Hepatocyte (in vitro differentiated cells): ENCODE results near the gene STXBP4. TPM values are rescaled to one million over a fixed set of nuclear protein-coding genes. Genes with fewer than 3 reads are reported as not detected.

Experiments used
- DNase-seq: peaks from one replicate; pipeline ENCODE4 v3.0.0-alpha.2; 2016; ENCODE audit warnings: low spot score
- H2AFZ ChIP-seq: fragments of 200-600 bp; sonication (generic); 2 replicates; pipeline ENCODE4 v1.6.0; 2016; ENCODE audit warnings: antibody characterized with exemption, mild to moderate bottlenecking
- H3K27ac ChIP-seq: fragments of 200-600 bp; sonication (generic); 2 replicates; pipeline ENCODE4 v1.5.1; 2016; ENCODE audit warnings: mild to moderate bottlenecking
- H3K27me3 ChIP-seq: fragments of 200-600 bp; sonication (generic); 2 replicates; pipeline ENCODE4 v1.6.1; 2016
- H3K36me3 ChIP-seq: fragments of 200-600 bp; sonication (generic); replicated peaks from 2 replicates; pipeline ENCODE4 v1.5.1; 2016; ENCODE audit warnings: low read depth; ENCODE audit not compliant: insufficient read depth
- H3K4me1 ChIP-seq: fragments of 200-600 bp; sonication (generic); 2 replicates; pipeline ENCODE4 v1.5.1; 2016; ENCODE audit warnings: mild to moderate bottlenecking, moderate library complexity; ENCODE audit not compliant: insufficient read depth
- H3K4me2 ChIP-seq: fragments of 200-600 bp; sonication (generic); 2 replicates; pipeline ENCODE4 v1.6.0; 2016
- H3K4me3 ChIP-seq: fragments of 200-600 bp; sonication (generic); 2 replicates; pipeline ENCODE4 v1.5.1; 2016; ENCODE audit warnings: mild to moderate bottlenecking
- H3K79me2 ChIP-seq: fragments of 200-600 bp; sonication (generic); 2 replicates; pipeline ENCODE4 v1.6.0; 2017; ENCODE audit warnings: mild to moderate bottlenecking
- H3K9me2 ChIP-seq: fragments of 200-600 bp; sonication (generic); replicated peaks from 2 replicates; pipeline ENCODE4 v1.6.0; 2017; ENCODE audit warnings: mild to moderate bottlenecking; ENCODE audit not compliant: insufficient read depth
- H3K9me3 ChIP-seq: fragments of 200-600 bp; sonication (generic); 2 replicates; pipeline ENCODE4 v1.5.1; 2016; ENCODE audit warnings: low read depth, mild to moderate bottlenecking
- H4K20me1 ChIP-seq: fragments of 200-600 bp; sonication (generic); 2 replicates; pipeline ENCODE4 v1.6.0; 2016; ENCODE audit warnings: mild to moderate bottlenecking; ENCODE audit not compliant: insufficient read depth, poor library complexity, severe bottlenecking
- EZH2 ChIP-seq: fragments of 200-600 bp; sonication (generic); IDR thresholded peaks from 2 replicates; pipeline ENCODE4 v1.6.1; 2016; ENCODE audit warnings: antibody characterized with exemption, mild to moderate bottlenecking, borderline replicate concordance
- EZH2phosphoT487 ChIP-seq: fragments of 200-600 bp; sonication (generic); IDR thresholded peaks from one replicate; pipeline ENCODE4 v1.6.1; 2018; ENCODE audit warnings: antibody characterized with exemption, mild to moderate bottlenecking, low read depth, moderate library complexity; ENCODE audit not compliant: unreplicated experiment, severe bottlenecking
- WGBS: methylation state at CpG from one replicate; pipeline ENCODE4 v1.1.6; 2016; ENCODE audit warnings: low lambda C conversion rate; ENCODE audit errors: missing lambda C conversion rate; 5-methylcytosine and 5-hydroxymethylcytosine counted together
- polyA plus RNA-seq: library from polyadenylated mRNA; unstranded; fragments of >200 nt; fragmentation: Nextera tagmentation; extraction: Ambion mirVana; gene quantifications from 2 replicates; pipeline ENCODE4 v1.2.1, GENCODE V29; 2016
- total RNA-seq: library from RNA; depleted of rRNA; stranded (reverse); fragments of >200 nt; gene quantifications from 2 replicates; pipeline ENCODE4 v1.2.3, GENCODE V29; 2014
- TF ChIP-seq, protein P1 (sequence below): fragments of 200-600 bp; sonication (generic); IDR thresholded peaks from 2 replicates; pipeline ENCODE4 v1.5.1; 2016; ENCODE audit warnings: antibody characterized with exemption, mild to moderate bottlenecking; ENCODE audit not compliant: poor library complexity

Gene STXBP4
- total and polyA plus RNA-seq, 2 experiments from 2014 or later = 9.0 to 50.1 TPM

DNA sequence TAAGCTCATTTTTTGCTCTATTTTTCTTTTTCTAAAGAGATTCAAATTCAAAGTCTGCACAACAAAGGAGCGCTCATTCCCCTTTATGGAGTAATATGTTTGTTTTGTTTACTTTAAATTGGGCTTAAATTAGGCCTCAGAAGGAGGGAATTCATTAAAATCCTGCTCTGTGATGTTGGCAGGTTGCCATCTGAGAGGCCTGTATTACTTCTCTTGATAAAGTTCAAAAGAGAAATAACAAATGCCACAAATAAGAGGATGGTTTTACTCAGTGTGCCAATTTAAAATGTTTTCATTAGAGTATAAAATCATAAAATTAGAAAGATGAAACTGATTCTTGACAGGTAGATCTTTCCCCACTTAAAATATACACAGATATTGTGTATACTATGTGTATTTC lies 241.7 kb downstream of the STXBP4 start:
- Histone ChIP-seq H3K9me2 (no peaks in the 10 kb centered on the region), H3K27me3 (no peaks in the 10 kb centered on the region), H3K36me3 (no peaks in the 10 kb centered on the region), H3K27ac (no peak overlapping the region), H4K20me1 (no peaks in the 10 kb centered on the region), H3K9me3 (no peaks in the 10 kb centered on the region), H3K79me2 (no peaks in the 10 kb centered on the region), H2AFZ (no peak overlapping the region), H3K4me1 (no peaks in the 10 kb centered on the region), H3K4me3 (no peak overlapping the region), H3K4me2 (no peak overlapping the region)
- WGBS = 57% methylated on average over 1 of the region's 1 CpG
- DNase-seq = no peak
- TF ChIP-seq, protein P1, sequence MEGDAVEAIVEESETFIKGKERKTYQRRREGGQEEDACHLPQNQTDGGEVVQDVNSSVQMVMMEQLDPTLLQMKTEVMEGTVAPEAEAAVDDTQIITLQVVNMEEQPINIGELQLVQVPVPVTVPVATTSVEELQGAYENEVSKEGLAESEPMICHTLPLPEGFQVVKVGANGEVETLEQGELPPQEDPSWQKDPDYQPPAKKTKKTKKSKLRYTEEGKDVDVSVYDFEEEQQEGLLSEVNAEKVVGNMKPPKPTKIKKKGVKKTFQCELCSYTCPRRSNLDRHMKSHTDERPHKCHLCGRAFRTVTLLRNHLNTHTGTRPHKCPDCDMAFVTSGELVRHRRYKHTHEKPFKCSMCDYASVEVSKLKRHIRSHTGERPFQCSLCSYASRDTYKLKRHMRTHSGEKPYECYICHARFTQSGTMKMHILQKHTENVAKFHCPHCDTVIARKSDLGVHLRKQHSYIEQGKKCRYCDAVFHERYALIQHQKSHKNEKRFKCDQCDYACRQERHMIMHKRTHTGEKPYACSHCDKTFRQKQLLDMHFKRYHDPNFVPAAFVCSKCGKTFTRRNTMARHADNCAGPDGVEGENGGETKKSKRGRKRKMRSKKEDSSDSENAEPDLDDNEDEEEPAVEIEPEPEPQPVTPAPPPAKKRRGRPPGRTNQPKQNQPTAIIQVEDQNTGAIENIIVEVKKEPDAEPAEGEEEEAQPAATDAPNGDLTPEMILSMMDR = no peak
- TF ChIP-seq EZH2 = no peak
- TF ChIP-seq EZH2phosphoT487 = no peak

DNA sequence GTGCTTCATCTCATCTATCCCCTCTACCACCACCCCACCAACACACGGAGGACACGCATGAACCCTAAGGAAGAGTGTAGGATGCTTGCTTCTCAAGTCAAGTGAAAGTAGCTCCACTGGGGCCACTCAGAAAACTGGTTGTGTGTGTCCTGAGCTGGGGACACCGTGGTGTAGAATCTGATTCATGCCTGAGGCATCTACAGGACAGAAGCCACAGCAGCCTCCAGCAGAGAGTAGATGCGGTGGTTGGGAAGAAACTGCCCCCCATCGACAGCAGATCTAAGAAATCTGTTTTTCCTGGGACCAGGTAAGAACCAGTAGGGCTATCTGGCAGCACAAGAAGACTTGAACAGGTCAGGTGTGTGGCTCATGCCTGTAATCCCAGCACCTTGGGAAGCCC lies 244.3 kb downstream of the STXBP4 start:
- TF ChIP-seq, protein P1 = no peak
- DNase-seq = no peak
- Histone ChIP-seq H3K4me2 (no peak overlapping the region), H4K20me1 (no peaks in the 10 kb centered on the region), H3K4me1 (no peaks in the 10 kb centered on the region), H3K9me3 (no peaks in the 10 kb centered on the region), H3K9me2 (no peaks in the 10 kb centered on the region), H3K4me3 (no peak overlapping the region), H3K27ac (no peak overlapping the region), H2AFZ (no peak overlapping the region), H3K79me2 (no peaks in the 10 kb centered on the region), H3K36me3 (no peaks in the 10 kb centered on the region), H3K27me3 (no peaks in the 10 kb centered on the region)
- 91% methylated on average over 5 of the region's 5 CpGs for WGBS

DNA sequence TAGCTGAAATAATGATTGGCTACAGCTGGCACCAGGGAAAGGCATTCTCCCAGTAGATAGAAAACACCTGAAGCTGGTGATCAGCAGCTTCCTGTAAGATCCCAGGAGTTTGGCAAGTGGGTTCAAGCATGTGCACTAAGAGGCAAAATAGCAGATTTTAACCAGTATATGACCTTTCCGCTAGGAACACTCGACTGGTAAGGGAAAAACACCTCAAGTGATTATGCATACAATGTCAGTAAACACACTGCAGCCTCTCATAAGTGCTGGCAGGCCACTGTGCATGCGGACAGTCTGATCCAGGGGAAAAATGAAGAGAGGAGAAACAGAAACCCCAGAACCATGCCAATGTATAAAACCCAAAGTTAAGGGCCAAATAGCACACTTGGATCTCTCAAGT lies 247.1 kb downstream of the STXBP4 start:
- no peaks in the 10 kb centered on the region for H3K4me1 ChIP-seq
- H2AFZ ChIP-seq = no peak overlapping the region
- 95% methylated on average over 3 of the region's 3 CpGs for WGBS
- no peak overlapping the region for H3K4me2 ChIP-seq
- no peaks in the 10 kb centered on the region for H3K36me3 ChIP-seq
- H3K79me2 ChIP-seq = no peaks in the 10 kb centered on the region
- H4K20me1 ChIP-seq = no peaks in the 10 kb centered on the region
- no peak for DNase-seq
- H3K9me2 ChIP-seq = no peaks in the 10 kb centered on the region
- TF ChIP-seq, protein P1 = no peak
- no peak for TF ChIP-seq EZH2
- TF ChIP-seq EZH2phosphoT487 = no peak
- no peak overlapping the region for H3K4me3 ChIP-seq
- H3K9me3 ChIP-seq = no peaks in the 10 kb centered on the region
- H3K27ac ChIP-seq = no peak overlapping the region
- no peaks in the 10 kb centered on the region for H3K27me3 ChIP-seq

DNA sequence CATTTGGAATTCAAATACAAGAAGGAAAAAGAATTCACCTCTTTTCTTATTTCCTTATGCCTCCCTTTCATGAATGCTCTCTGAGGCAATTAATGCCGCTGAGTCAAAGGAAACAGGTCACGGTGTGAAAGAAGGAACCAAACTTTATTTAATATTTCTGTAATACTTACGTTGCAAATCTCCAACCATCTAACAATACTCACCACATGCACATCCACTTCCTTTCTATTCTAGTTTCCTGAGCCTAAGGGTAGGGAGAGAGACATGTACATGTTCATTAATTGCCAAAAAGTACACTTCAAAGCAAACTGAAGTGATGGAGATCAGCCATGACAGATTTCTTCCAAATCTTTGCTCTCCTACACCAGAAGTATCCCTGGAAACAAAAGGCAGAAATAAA lies 248.3 kb downstream of the STXBP4 start:
- H3K27me3 ChIP-seq = no peaks in the 10 kb centered on the region
- H3K4me2 ChIP-seq = no peak overlapping the region
- H3K27ac ChIP-seq = no peak overlapping the region
- DNase-seq = no peak
- no peak overlapping the region for H2AFZ ChIP-seq
- no peaks in the 10 kb centered on the region for H4K20me1 ChIP-seq
- no peaks in the 10 kb centered on the region for H3K79me2 ChIP-seq
- no peaks in the 10 kb centered on the region for H3K4me1 ChIP-seq
- H3K9me2 ChIP-seq = no peaks in the 10 kb centered on the region
- no peaks in the 10 kb centered on the region for H3K36me3 ChIP-seq
- TF ChIP-seq EZH2 (no peak), EZH2phosphoT487 (no peak)
- TF ChIP-seq, protein P1 = no peak
- no peak overlapping the region for H3K4me3 ChIP-seq
- WGBS = 95% methylated on average over 3 of the region's 3 CpGs
- H3K9me3 ChIP-seq = no peaks in the 10 kb centered on the region
